T-helper 17 cell (primary cell): Measurements from ENCODE around the gene KAZN. TPM values are rescaled to one million over a fixed set of nuclear protein-coding genes. Genes with fewer than 3 reads are reported as not detected.

ENCODE experiments used
- ATAC-seq: fragments of 150-1000 bp; cut with Tn5 transposase; 2 replicates; pipeline ENCODE4 v1.10.0; 2021; ENCODE audit warnings: mild to moderate bottlenecking, moderate library complexity
- DNase-seq, 3 donors: peaks; one replicate each; pipeline versions ENCODE4 v3.0.0 to v3.0.0-alpha.2; 2020 to 2021
- H3K9me3 ChIP-seq: one replicate; pipeline ENCODE4 v1.7.0; 2013; ENCODE audit warnings: low read length, mild to moderate bottlenecking; ENCODE audit not compliant: control insufficient read depth, poor library complexity, severe bottlenecking
- H3K27ac Mint-ChIP-seq: one replicate; pipeline ENCODE4 v1.8.0; 2022; ENCODE audit warnings: mild to moderate bottlenecking, moderate library complexity, mixed read lengths
- H3K27me3 Mint-ChIP-seq: one replicate; pipeline ENCODE4 v1.8.0; 2022; ENCODE audit warnings: mixed read lengths
- H3K36me3 Mint-ChIP-seq: one replicate; pipeline ENCODE4 v1.8.0; 2022; ENCODE audit warnings: low read depth, mixed read lengths
- H3K4me1 Mint-ChIP-seq: one replicate; pipeline ENCODE4 v1.8.0; 2022; ENCODE audit warnings: mild to moderate bottlenecking, mixed read lengths
- H3K4me3 Mint-ChIP-seq: one replicate; pipeline ENCODE4 v1.8.0; 2022; ENCODE audit warnings: mild to moderate bottlenecking, moderate library complexity, mixed read lengths
- total RNA-seq, 4 donors: library from RNA in 2 of 4; stranded (reverse) in 2 of 4; gene quantifications; one replicate each; pipeline ENCODE4 v1.2.3 and lab custom pipeline; 2022 to 2026

KAZN gene
- total RNA-seq, 2 donors from 2014 or later: 0.10 to 0.62 TPM

- DNase-seq (no peak), ATAC-seq (no peak)
- Mint-ChIP-seq H3K27ac (no peak overlapping the region), H3K36me3 (no peaks in the 10 kb centered on the region), H3K4me3 (no peak overlapping the region), H3K4me1 (peaks cover 4% of the 10 kb centered on the region), H3K27me3 (peaks cover 43% of the 10 kb centered on the region)
- no peaks in the 10 kb centered on the region for H3K9me3 ChIP-seq
Measured at GRCh38 chr1:14778898-14779865, 180.7 kb downstream of the KAZN start.

- Mint-ChIP-seq H3K27me3 (peaks cover 43% of the 10 kb centered on the region), H3K27ac (no peak overlapping the region), H3K4me1 (peaks cover 4% of the 10 kb centered on the region), H3K36me3 (no peaks in the 10 kb centered on the region), H3K4me3 (no peak overlapping the region)
- H3K9me3 ChIP-seq: no peaks in the 10 kb centered on the region
- DNase-seq (no peak), ATAC-seq (no peak)
Measured at GRCh38 chr1:14780271-14780670, 181.8 kb downstream of the KAZN start.

DNA sequence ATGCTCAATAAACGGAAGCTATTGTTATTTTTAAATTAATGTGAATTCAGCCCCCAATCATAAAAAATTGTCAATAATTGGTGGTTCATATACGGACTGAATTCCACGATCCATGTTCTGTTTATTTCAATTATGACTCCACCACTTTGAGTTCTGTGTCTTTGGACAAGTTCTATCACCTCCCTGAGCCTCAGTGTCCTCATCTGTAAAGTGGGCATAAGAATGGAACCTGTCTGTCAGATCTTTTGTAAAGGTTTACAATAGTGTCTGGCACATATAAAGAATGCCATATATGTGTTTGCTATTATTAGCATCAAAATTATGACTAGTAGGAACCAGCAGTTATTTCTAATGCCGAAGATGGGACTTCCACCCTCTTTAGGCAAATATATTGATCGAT, 183.3 kb downstream of the KAZN start:
- peaks cover 4% of the 10 kb centered on the region for H3K4me1 Mint-ChIP-seq
- H3K4me3 Mint-ChIP-seq: no peak overlapping the region
- no peaks in the 10 kb centered on the region for H3K36me3 Mint-ChIP-seq
- peaks cover 43% of the 10 kb centered on the region for H3K27me3 Mint-ChIP-seq
- no peak for ATAC-seq
- no peak overlapping the region for H3K27ac Mint-ChIP-seq
- DNase-seq: no peak
- no peaks in the 10 kb centered on the region for H3K9me3 ChIP-seq

GRCh38 chr1:14782741-14783591, 184.5 kb downstream of the KAZN start:
- H3K36me3 Mint-ChIP-seq: no peaks in the 10 kb centered on the region
- no peaks in the 10 kb centered on the region for H3K9me3 ChIP-seq
- H3K4me1 Mint-ChIP-seq: peaks cover 2% of the 10 kb centered on the region
- ATAC-seq: no peak
- H3K27ac Mint-ChIP-seq: no peak overlapping the region
- no peak overlapping the region for H3K4me3 Mint-ChIP-seq
- peaks cover 36% of the 10 kb centered on the region for H3K27me3 Mint-ChIP-seq
- no peak for DNase-seq

- Mint-ChIP-seq H3K4me3 (no peak overlapping the region), H3K27ac (no peak overlapping the region), H3K4me1 (peaks cover 2% of the 10 kb centered on the region), H3K36me3 (no peaks in the 10 kb centered on the region), H3K27me3 (peaks cover 35% of the 10 kb centered on the region)
- ATAC-seq (no peak), DNase-seq (no peak)
- no peaks in the 10 kb centered on the region for H3K9me3 ChIP-seq
Measured at GRCh38 chr1:14783592-14783886, 185.1 kb downstream of the KAZN start.

- no peak for DNase-seq
- H3K9me3 ChIP-seq: no peaks in the 10 kb centered on the region
- Mint-ChIP-seq H3K27me3 (peaks cover 30% of the 10 kb centered on the region), H3K4me1 (no peaks in the 10 kb centered on the region), H3K4me3 (no peak overlapping the region), H3K36me3 (no peaks in the 10 kb centered on the region), H3K27ac (no peak overlapping the region)
- no peak for ATAC-seq
Measured at GRCh38 chr1:14784790-14785773, 186.6 kb downstream of the KAZN start.

GRCh38 chr1:14786109-14786675, 187.7 kb downstream of the KAZN start:
- peaks cover 26% of the 10 kb centered on the region for H3K27me3 Mint-ChIP-seq
- no peaks in the 10 kb centered on the region for H3K36me3 Mint-ChIP-seq
- no peaks in the 10 kb centered on the region for H3K4me1 Mint-ChIP-seq
- DNase-seq (no peak), ATAC-seq (no peak)
- H3K27ac Mint-ChIP-seq: no peak overlapping the region
- no peaks in the 10 kb centered on the region for H3K9me3 ChIP-seq
- H3K4me3 Mint-ChIP-seq: no peak overlapping the region

DNA sequence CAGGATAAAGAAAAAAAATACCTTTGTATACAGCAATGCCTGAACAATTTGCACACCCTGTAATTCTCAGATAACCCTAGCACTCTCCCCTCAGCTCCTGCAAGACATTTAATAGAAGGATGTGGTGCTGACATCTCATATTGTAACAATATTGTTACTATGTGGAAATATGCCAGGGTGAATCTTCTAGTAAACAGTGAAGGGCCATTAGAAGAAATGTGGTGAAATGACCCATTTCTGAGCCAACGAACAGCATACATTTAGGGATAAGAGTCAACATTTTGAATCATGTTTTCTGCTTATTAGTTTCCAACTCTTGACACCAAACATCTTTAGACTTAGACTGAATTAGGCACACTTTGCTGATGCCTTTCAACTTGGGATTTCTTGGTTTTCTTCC, 188.2 kb downstream of the KAZN start:
- Mint-ChIP-seq H3K27me3 (peaks cover 30% of the 10 kb centered on the region), H3K4me1 (no peaks in the 10 kb centered on the region), H3K4me3 (no peak overlapping the region), H3K36me3 (no peaks in the 10 kb centered on the region), H3K27ac (no peak overlapping the region)
- DNase-seq (no peak), ATAC-seq (no peak)
- no peaks in the 10 kb centered on the region for H3K9me3 ChIP-seq

DNA sequence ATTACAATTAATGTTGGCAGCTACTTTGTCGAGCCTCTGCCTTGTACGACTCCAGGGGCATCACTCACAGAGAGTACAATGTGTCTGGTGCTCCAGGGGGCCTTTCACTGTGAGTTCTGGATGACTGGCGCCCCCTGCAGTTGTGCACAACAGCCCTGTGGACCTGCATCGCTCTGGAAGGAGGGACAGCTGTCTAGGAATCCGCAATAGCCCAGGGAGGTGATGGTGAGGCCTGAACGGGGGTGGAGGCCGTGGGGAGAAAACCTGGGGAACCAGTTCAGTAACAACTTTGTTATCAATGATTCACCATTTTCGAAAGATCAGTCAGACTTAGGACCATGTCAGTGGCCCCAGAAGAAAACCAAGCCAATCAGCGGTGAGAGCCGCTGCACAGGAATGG, 189.1 kb downstream of the KAZN start:
- H3K27ac Mint-ChIP-seq: no peak overlapping the region
- no peak for DNase-seq
- ATAC-seq: no peak
- no peak overlapping the region for H3K4me3 Mint-ChIP-seq
- no peaks in the 10 kb centered on the region for H3K9me3 ChIP-seq
- peaks cover 30% of the 10 kb centered on the region for H3K27me3 Mint-ChIP-seq
- H3K4me1 Mint-ChIP-seq: no peaks in the 10 kb centered on the region
- no peaks in the 10 kb centered on the region for H3K36me3 Mint-ChIP-seq

DNA sequence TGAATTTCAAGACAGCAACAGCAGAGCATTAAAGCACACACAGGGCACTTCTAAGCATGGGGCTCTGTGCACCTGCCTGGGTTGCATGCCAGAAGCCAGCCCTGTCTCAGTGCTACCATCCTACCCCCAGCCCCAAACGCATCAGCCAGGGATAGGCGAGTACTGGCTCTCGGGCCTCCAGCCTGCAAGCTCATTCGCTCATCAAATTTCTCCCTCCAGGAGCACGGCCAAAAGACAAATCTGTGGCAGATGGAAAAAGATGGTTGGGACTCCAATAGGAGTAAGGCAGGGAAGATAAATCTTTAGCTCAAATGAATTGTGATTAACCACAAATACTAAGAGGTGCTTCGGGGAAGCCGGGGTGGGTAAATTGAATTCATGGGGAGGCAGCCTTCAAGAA, 189.6 kb downstream of the KAZN start:
- ATAC-seq (no peak), DNase-seq (no peak)
- H3K9me3 ChIP-seq: no peaks in the 10 kb centered on the region
- no peaks in the 10 kb centered on the region for H3K36me3 Mint-ChIP-seq
- H3K4me3 Mint-ChIP-seq: no peak overlapping the region
- H3K27ac Mint-ChIP-seq: no peak overlapping the region
- H3K4me1 Mint-ChIP-seq: no peaks in the 10 kb centered on the region
- peaks cover 29% of the 10 kb centered on the region for H3K27me3 Mint-ChIP-seq

GRCh38 chr1:14790982-14791381, 192.5 kb downstream of the KAZN start:
- no peaks in the 10 kb centered on the region for H3K9me3 ChIP-seq
- DNase-seq: no peak
- Mint-ChIP-seq H3K27ac (no peak overlapping the region), H3K4me1 (no peaks in the 10 kb centered on the region), H3K36me3 (no peaks in the 10 kb centered on the region), H3K27me3 (peaks cover 24% of the 10 kb centered on the region), H3K4me3 (no peak overlapping the region)
- no peak for ATAC-seq

- Mint-ChIP-seq H3K27ac (no peak overlapping the region), H3K4me3 (no peak overlapping the region), H3K27me3 (peaks cover 24% of the 10 kb centered on the region), H3K36me3 (no peaks in the 10 kb centered on the region), H3K4me1 (no peaks in the 10 kb centered on the region)
- H3K9me3 ChIP-seq: no peaks in the 10 kb centered on the region
- ATAC-seq (no peak), DNase-seq (no peak)
Measured at GRCh38 chr1:14791654-14792053, 193.2 kb downstream of the KAZN start.
